Measurements from ENCODE around the gene ADARB2.

The ADARB2 gene

DNA sequence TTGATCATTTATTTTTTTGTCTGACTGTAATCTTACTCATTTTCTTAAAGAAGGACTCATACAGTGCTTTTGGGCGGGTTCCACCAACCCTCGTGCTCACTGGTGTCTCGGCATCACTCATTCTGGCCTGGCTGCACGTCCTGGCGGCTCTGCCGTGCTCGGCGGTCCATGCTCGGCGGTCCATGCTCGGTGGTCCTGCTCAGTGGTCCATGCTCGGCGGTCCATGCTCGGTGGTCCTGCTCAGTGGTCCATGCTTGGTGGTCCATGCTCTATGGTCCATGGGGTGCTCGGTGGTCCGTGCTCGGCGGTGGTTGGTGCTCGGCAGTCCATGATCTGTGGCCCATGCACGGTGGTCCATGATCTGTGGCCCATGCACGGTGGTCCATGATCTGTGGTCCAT is 608.7 kb downstream of the ADARB2 start:
- no peak for DNase-seq (ENCODE audit: low read depth)

GRCh38 chr10:1128115-1128514 is 609.2 kb downstream of the ADARB2 start:
- no peak for DNase-seq (ENCODE audit: low read depth)

DNA sequence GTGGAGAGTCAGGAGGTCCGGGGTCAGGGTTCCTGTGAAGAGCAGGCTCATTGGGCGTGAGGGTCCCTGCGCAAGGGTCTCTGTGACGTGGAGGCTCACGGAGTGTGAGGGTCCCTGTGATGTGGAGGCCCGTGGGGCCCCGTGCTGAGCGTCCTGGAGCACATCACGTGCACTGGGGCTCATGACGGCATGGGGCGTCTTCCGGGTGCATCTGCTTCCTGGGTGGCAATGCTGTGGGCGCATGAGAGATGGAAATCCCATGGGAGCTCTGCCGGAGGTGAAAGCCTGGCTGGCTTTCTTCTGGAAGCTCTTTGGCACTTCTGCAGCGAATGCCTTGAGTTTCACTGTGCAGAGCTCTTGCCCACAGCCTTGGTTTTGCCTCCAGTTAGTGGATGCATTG is 609.7 kb downstream of the ADARB2 start:
- no peak for DNase-seq (ENCODE audit: low read depth)

Data from HS-5 (cell line).